Brain microvascular endothelial cell (primary cell): Measurements from ENCODE around the gene FAM98A.

ENCODE experiments used
- DNase-seq: peaks from one replicate; pipeline ENCODE4 v3.0.0-alpha.2; 2020
- H3K27ac ChIP-seq: fragments of 250-450 bp; sonication (Bioruptor Pico); 2 replicates; pipeline ENCODE4 v1.5.1; 2020; ENCODE audit warnings: mild to moderate bottlenecking, moderate library complexity
- H3K27me3 ChIP-seq: fragments of 250-450 bp; sonication (Bioruptor Pico); replicated peaks from 2 replicates; pipeline ENCODE4 v1.5.1; 2020; ENCODE audit warnings: mild to moderate bottlenecking
- H3K36me3 ChIP-seq: fragments of 250-450 bp; sonication (Bioruptor Pico); replicated peaks from 2 replicates; pipeline ENCODE4 v1.5.1; 2020; ENCODE audit warnings: mild to moderate bottlenecking
- H3K4me3 ChIP-seq: 2 replicates; pipeline ENCODE4 v1.5.1; 2011; ENCODE audit warnings: low read depth, mild to moderate bottlenecking, control low read depth, low read length, moderate library complexity
- in situ Hi-C: cut with HindIII; loops from 2 replicates; pipeline ENCODE4 v1.10.0; 2017; ENCODE audit warnings: low sequenced_read_pairs, low pct_ligation_motif_present
- TF ChIP-seq, protein P1 (sequence below): IDR thresholded peaks from 2 replicates; pipeline ENCODE4 v1.5.1; 2011; ENCODE audit warnings: low read depth, mild to moderate bottlenecking, moderate library complexity, low read length, control low read depth, inconsistent platforms; ENCODE audit errors: missing control alignments

FAM98A gene

DNA sequence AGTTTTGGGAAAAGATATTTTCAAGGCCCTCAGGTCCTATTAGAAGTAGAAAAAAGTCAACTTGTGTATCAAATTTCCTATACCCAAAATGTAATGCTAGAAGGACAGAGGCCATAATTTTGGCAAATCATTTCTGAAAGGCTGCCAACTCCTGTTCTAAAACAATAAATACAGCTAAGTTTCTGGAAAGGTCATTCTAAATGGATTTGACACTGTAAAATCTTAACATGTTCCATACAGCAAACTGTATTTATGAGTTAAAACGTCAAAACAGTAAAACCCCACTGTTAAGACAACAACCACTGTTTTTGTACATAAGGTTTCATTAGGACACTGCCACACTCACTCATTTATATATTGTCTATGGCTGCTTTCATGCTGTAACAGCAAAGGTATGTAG, 9.7 kb downstream of the FAM98A start:
- H3K27ac ChIP-seq: no peak overlapping the region
- in situ Hi-C loops: no loop called here
- H3K36me3 ChIP-seq: peaks cover 67% of the 10 kb centered on the region
- H3K27me3 ChIP-seq: no peaks in the 10 kb centered on the region
- no peak for DNase-seq
- TF ChIP-seq, protein P1, sequence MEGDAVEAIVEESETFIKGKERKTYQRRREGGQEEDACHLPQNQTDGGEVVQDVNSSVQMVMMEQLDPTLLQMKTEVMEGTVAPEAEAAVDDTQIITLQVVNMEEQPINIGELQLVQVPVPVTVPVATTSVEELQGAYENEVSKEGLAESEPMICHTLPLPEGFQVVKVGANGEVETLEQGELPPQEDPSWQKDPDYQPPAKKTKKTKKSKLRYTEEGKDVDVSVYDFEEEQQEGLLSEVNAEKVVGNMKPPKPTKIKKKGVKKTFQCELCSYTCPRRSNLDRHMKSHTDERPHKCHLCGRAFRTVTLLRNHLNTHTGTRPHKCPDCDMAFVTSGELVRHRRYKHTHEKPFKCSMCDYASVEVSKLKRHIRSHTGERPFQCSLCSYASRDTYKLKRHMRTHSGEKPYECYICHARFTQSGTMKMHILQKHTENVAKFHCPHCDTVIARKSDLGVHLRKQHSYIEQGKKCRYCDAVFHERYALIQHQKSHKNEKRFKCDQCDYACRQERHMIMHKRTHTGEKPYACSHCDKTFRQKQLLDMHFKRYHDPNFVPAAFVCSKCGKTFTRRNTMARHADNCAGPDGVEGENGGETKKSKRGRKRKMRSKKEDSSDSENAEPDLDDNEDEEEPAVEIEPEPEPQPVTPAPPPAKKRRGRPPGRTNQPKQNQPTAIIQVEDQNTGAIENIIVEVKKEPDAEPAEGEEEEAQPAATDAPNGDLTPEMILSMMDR: no peak
- H3K4me3 ChIP-seq: no peak overlapping the region

DNA sequence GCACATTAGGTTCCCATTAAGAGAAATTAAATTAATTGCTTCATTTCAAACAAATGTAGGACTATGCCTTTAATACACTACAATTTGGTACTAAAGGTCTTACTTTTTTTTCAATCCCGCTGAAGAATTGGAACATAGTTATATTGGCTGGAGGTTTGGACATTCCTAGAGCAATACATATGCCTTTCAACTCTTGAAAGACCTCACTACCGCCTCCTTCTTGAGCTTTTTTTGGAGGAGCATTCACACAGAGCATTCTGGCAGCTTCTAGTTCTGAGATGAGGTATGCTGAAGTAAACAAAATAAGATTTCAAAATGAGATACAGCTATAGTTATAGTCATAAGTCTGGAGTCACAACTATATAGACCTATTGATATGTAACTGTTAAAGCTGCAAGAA, 10.9 kb downstream of the FAM98A start:
- no peak for DNase-seq
- H3K27me3 ChIP-seq: no peaks in the 10 kb centered on the region
- H3K36me3 ChIP-seq: peaks cover 64% of the 10 kb centered on the region
- TF ChIP-seq, protein P1: no peak
- no peak overlapping the region for H3K4me3 ChIP-seq
- no peak overlapping the region for H3K27ac ChIP-seq
- in situ Hi-C loops: no loop called here

DNA sequence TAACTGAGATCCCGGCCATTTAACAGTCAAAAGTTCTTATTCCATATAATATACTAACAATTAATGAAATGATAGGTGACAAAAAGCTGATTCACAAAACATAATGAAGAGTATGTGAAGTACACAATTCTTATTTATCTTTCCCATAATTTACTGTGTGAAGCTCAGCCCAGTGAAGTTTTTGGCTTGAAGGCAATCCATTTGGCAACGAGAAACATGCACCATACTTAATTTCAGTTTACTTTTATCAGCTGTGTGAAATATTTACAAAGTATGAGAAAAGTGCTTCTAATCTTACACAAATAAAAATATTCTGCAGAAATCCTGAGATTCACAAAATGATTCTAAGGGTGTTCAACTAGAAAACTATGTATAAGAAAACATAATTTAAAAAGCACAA, 12.3 kb downstream of the FAM98A start:
- Histone ChIP-seq H3K4me3 (no peak overlapping the region), H3K36me3 (peaks cover 56% of the 10 kb centered on the region)
- TF ChIP-seq, protein P1: no peak

DNA sequence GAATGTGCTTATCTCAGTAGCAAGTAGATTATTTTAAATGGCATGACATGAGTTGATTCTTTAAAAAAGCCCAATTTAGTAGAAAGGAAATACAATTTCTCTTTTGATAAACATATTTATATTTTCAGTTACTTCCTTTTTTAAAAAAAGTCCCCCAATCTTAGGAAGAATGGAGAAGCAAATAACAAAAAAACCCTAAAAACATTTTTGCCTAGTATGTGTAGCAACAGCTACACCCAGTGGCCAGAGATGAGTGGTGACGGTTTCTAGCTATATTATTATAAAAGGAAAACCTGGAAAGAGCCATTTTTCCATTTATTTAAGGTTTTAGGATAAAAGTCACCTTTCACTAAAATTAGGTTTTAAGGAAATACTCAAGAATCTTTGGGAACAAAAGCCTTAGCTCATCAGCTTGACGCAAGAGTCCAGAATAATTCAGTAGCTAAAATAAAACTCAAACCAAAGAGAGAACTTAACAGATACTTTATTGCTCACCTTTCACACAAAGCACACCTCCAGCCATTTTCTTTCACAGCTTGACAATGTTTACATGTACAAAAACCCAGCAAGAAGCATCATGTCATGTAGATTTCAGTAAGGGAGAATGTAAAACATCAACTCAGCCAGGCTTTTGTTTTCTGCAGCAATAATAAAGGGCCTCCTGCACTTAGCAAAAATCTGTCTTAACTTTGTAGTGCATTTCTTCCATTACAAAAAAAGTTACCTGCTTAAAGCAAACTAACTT, 15.7 kb downstream of the FAM98A start:
- in situ Hi-C loops: no loop called here
- Histone ChIP-seq H3K27ac (no peak overlapping the region), H3K36me3 (peaks cover 42% of the 10 kb centered on the region), H3K27me3 (no peaks in the 10 kb centered on the region), H3K4me3 (no peak overlapping the region)
- TF ChIP-seq, protein P1: peak; percentile 78
- DNase-seq: peak; percentile 20

More for the DNA sequence above, 12.3 kb downstream of the FAM98A start:
- H3K27ac ChIP-seq: no peak overlapping the region
- no peak for DNase-seq
- no peaks in the 10 kb centered on the region for H3K27me3 ChIP-seq
- in situ Hi-C loops: no loop called here

DNA sequence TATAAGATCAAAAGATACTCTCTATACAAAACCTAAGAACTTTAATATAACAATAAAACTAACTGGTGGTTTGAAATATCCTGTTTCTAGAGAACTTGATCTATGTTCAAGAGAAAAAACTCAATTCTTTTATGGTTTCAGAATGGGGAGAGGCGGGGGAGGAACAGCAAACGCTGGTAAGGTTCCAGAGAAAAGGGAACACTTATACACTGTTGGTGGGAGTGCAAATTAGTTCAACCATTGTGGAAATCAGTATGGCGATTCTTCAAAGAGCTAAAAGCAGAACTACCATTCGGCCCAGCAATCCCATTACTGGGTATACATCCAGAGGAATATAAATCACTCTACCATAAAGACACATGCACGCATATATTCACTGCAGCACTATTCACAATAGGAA, 17.2 kb downstream of the FAM98A start:
- no peak overlapping the region for H3K27ac ChIP-seq
- in situ Hi-C loops: no loop called here
- H3K27me3 ChIP-seq: no peaks in the 10 kb centered on the region
- peaks cover 35% of the 10 kb centered on the region for H3K36me3 ChIP-seq
- no peak for DNase-seq
- no peak overlapping the region for H3K4me3 ChIP-seq
- TF ChIP-seq, protein P1: no peak

- DNase-seq: no peak
- no peak overlapping the region for H3K27ac ChIP-seq
- TF ChIP-seq, protein P1: no peak
- no peak overlapping the region for H3K4me3 ChIP-seq
- H3K27me3 ChIP-seq: no peaks in the 10 kb centered on the region
- in situ Hi-C loops: no loop called here
- H3K36me3 ChIP-seq: peaks cover 12% of the 10 kb centered on the region
Observed at GRCh38 chr2:33579227-33579626, 19.9 kb downstream of the FAM98A start.
